HepG2 (cell line): ENCODE data around the gene PXMP4. TPM values are rescaled to one million over a fixed set of nuclear protein-coding genes. Genes with fewer than 3 reads are reported as not detected.
"Not testable (repeated sequence)": the region's sequence is repeated elsewhere in the genome, so short reads cannot be mapped to it uniquely, and the experiment has no call there.

Experiments
- CHD4 ChIP-seq: fragments of 200-600 bp; sonication (generic); IDR thresholded peaks from 2 replicates; pipeline ENCODE4 v1.7.0; 2017; ENCODE audit warnings: mild to moderate bottlenecking, low read length, borderline replicate concordance
- SKI ChIP-seq: fragments of 450-650 bp; IDR thresholded peaks from one replicate; pipeline ENCODE4 v1.6.1; 2018; ENCODE audit warnings: mild to moderate bottlenecking; ENCODE audit not compliant: partially characterized antibody
- ZMYM3 ChIP-seq: sonication (generic); formaldehyde crosslinking; IDR thresholded peaks from 2 replicates; pipeline ENCODE4 v1.5.1; 2020; ENCODE audit warnings: mild to moderate bottlenecking, missing genetic modification reagents
- ZMYM4 ChIP-seq: sonication (generic); formaldehyde crosslinking; IDR thresholded peaks from 2 replicates; pipeline ENCODE4 v1.8.1; 2023; ENCODE audit warnings: mild to moderate bottlenecking, missing genetic modification reagents
- ZNF333 ChIP-seq: sonication (generic); formaldehyde crosslinking; IDR thresholded peaks from 2 replicates; pipeline ENCODE4 v1.4.0; 2020; ENCODE audit warnings: mild to moderate bottlenecking, missing genetic modification reagents, borderline replicate concordance
- ZNF572 ChIP-seq: sonication (generic); formaldehyde crosslinking; IDR thresholded peaks from 2 replicates; pipeline ENCODE4 v1.5.1; 2020; ENCODE audit warnings: mild to moderate bottlenecking, missing genetic modification reagents
- ZNF776 ChIP-seq: sonication (generic); formaldehyde crosslinking; IDR thresholded peaks from 2 replicates; pipeline ENCODE4 v1.4.0; 2020; ENCODE audit warnings: mild to moderate bottlenecking, missing genetic modification reagents
- ZNF788 ChIP-seq: sonication (generic); formaldehyde crosslinking; IDR thresholded peaks from 2 replicates; pipeline ENCODE4 v1.5.0; 2020; ENCODE audit warnings: mild to moderate bottlenecking, missing genetic modification reagents, borderline replicate concordance
- polyA plus RNA-seq, 8 experiments: library from polyadenylated mRNA; depleted of rRNA in 3 of 8; stranded (reverse) in 7 of 8; unstranded in 1 of 8; fragments of >200 nt; fragmentation: Illumina TruSeq in 4 of 8; extraction: Trizol in 4 of 8; gene quantifications; 2 replicates each; pipeline versions ENCODE4 v1.2.1 to v1.2.3, GENCODE V29; 2011 to 2016; ENCODE audit warnings: low read depth in 4 of 8, missing spikeins in 1 of 8, mixed read lengths in 1 of 8; ENCODE audit not compliant: insufficient read depth in 1 of 8
- total RNA-seq, 5 experiments: library from RNA; depleted of rRNA; stranded (reverse); fragments of >200 nt; fragmentation: Illumina TruSeq; extraction: Trizol; gene quantifications; 2 replicates each; pipeline ENCODE4 v1.2.3, GENCODE V29; 2016; ENCODE audit warnings: low read depth in 1 of 5
- TF ChIP-seq, protein P1 (sequence below): sonication (generic); formaldehyde crosslinking; IDR thresholded peaks from 2 replicates; pipeline ENCODE4 v1.4.0; 2020; ENCODE audit warnings: missing genetic modification reagents, mild to moderate bottlenecking, borderline replicate concordance
- TF ChIP-seq, protein P2 (sequence below): sonication (generic); formaldehyde crosslinking; IDR thresholded peaks from 2 replicates; pipeline ENCODE4 v1.4.0; 2020; ENCODE audit warnings: mild to moderate bottlenecking, missing genetic modification reagents
- TF ChIP-seq, protein P3 (sequence below): sonication (generic); formaldehyde crosslinking; IDR thresholded peaks from 2 replicates; pipeline ENCODE4 v1.5.0; 2020; ENCODE audit warnings: missing genetic modification reagents
- TF ChIP-seq, protein P4 (sequence below), 2 experiments: sonication (generic) in 1 of 2; formaldehyde crosslinking in 1 of 2; IDR thresholded peaks; 2 replicates each; pipeline versions ENCODE4 v1.4.0 to v1.6.1; 2016 to 2020; ENCODE audit warnings: borderline replicate concordance in 1 of 2, low read depth in 1 of 2, mild to moderate bottlenecking in 1 of 2, missing genetic modification reagents in 1 of 2
- TF ChIP-seq, protein P5 (sequence below): sonication (generic); formaldehyde crosslinking; IDR thresholded peaks from 2 replicates; pipeline ENCODE4 v1.5.0; 2020; ENCODE audit warnings: mild to moderate bottlenecking, missing genetic modification reagents, borderline replicate concordance

The PXMP4 gene
- total and polyA plus RNA-seq, 2 of the 13 experiments (the other 11 are each of a cell fraction or from before 2014, with no cell fraction given): not detected

DNA sequence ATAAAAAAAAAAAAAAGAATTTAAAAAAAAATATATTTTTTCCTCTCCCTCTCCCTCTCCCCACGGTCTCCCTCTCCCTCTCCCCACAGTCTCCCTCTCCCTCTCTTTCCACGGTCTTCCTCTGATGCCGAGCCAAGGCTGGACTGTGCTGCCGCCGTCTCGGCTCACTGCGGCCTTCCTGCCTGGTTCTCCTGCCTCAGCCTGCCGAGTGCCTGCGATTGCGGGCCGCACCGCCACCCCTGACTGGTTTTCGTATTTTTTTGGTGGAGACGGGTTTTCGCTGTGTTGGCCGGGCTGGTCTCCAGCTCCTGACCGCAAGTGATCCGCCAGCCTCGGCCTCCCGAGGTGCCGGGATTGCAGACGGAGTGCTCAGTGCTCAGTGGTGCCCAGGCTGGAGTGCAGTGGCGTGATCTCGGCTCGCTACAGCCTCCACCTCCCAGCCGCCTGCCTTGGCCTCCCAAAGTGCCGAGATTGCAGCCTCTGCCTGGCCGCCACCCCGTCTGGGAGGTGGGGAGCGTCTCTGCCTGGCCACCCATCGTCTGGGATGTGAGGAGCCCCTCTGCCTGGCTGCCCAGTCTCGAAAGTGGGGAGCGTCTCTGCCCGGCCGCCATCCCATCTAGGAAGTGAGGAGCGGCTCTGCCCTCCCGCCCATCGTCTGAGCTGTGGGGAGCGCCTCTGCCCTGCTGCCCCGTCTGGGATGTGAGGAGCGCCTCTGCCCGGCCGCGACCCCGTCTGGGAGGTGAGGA is 19.2 kb downstream of the PXMP4 start (continued):
- TF ChIP-seq, protein P1, sequence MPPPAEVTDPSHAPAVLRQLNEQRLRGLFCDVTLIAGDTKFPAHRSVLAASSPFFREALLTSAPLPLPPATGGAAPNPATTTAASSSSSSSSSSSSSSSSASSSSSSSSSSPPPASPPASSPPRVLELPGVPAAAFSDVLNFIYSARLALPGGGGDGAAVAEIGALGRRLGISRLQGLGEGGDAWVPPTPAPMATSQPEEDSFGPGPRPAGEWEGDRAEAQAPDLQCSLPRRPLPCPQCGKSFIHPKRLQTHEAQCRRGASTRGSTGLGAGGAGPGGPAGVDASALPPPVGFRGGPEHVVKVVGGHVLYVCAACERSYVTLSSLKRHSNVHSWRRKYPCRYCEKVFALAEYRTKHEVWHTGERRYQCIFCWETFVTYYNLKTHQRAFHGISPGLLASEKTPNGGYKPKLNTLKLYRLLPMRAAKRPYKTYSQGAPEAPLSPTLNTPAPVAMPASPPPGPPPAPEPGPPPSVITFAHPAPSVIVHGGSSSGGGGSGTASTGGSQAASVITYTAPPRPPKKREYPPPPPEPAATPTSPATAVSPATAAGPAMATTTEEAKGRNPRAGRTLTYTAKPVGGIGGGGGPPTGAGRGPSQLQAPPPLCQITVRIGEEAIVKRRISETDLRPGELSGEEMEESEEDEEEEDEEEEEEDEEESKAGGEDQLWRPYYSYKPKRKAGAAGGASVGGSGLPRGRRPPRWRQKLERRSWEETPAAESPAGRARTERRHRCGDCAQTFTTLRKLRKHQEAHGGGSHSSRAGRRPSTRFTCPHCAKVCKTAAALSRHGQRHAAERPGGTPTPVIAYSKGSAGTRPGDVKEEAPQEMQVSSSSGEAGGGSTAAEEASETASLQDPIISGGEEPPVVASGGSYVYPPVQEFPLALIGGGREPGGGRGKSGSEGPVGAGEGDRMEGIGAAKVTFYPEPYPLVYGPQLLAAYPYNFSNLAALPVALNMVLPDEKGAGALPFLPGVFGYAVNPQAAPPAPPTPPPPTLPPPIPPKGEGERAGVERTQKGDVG (CRISPR knock-in tag): peak; percentile 98
- TF ChIP-seq ZNF333 (CRISPR knock-in tag) (0 out of 2 replicates have a peak, but pooled peaks have one; percentile 45), ZMYM3 (CRISPR knock-in tag) (peak; percentile 59; the same call in 1 of the 2 replicates), SKI (peak; percentile 47), ZNF776 (CRISPR knock-in tag) (0 out of 2 replicates have a peak, but pooled peaks have one; percentile 59), ZMYM4 (CRISPR knock-in tag) (peak; percentile 51), ZNF788 (CRISPR knock-in tag) (0 out of 2 replicates have a peak, but pooled peaks have one; percentile 20), CHD4 (0 out of 2 replicates have a peak, but pooled peaks have one; percentile 11), ZNF572 (CRISPR knock-in tag) (0 out of 2 replicates have a peak, but pooled peaks have one; percentile 37)
- TF ChIP-seq, protein P2, sequence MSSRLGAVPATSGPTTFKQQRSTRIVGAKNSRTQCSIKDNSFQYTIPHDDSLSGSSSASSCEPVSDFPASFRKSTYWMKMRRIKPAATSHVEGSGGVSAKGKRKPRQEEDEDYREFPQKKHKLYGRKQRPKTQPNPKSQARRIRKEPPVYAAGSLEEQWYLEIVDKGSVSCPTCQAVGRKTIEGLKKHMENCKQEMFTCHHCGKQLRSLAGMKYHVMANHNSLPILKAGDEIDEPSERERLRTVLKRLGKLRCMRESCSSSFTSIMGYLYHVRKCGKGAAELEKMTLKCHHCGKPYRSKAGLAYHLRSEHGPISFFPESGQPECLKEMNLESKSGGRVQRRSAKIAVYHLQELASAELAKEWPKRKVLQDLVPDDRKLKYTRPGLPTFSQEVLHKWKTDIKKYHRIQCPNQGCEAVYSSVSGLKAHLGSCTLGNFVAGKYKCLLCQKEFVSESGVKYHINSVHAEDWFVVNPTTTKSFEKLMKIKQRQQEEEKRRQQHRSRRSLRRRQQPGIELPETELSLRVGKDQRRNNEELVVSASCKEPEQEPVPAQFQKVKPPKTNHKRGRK: 0 out of 2 replicates have a peak, but pooled peaks have one; percentile 71
- TF ChIP-seq, protein P3, sequence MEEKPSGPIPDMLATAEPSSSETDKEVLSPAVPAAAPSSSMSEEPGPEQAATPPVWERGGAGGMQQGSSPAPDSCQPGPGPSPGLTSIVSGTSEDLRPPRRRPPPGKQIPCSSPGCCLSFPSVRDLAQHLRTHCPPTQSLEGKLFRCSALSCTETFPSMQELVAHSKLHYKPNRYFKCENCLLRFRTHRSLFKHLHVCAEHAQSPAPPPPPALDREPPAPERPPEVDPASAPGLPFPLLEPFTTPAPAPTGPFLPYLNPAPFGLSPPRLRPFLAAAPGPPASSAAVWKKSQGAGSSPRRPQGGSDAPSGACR (CRISPR knock-in tag): peak; percentile 79; the same call in 1 of the 2 replicates
- TF ChIP-seq, protein P4, sequence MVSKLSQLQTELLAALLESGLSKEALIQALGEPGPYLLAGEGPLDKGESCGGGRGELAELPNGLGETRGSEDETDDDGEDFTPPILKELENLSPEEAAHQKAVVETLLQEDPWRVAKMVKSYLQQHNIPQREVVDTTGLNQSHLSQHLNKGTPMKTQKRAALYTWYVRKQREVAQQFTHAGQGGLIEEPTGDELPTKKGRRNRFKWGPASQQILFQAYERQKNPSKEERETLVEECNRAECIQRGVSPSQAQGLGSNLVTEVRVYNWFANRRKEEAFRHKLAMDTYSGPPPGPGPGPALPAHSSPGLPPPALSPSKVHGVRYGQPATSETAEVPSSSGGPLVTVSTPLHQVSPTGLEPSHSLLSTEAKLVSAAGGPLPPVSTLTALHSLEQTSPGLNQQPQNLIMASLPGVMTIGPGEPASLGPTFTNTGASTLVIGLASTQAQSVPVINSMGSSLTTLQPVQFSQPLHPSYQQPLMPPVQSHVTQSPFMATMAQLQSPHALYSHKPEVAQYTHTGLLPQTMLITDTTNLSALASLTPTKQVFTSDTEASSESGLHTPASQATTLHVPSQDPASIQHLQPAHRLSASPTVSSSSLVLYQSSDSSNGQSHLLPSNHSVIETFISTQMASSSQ (IDR thresholded peaks at IDR 0.05; ENCODE audit: low read depth): not testable (repeated sequence)
- TF ChIP-seq, protein P4 (CRISPR knock-in tag; IDR thresholded peaks at IDR 0.05; ENCODE audit: borderline replicate concordance): 0 out of 2 replicates have a peak, but pooled peaks have one; percentile 16
- TF ChIP-seq, protein P5, sequence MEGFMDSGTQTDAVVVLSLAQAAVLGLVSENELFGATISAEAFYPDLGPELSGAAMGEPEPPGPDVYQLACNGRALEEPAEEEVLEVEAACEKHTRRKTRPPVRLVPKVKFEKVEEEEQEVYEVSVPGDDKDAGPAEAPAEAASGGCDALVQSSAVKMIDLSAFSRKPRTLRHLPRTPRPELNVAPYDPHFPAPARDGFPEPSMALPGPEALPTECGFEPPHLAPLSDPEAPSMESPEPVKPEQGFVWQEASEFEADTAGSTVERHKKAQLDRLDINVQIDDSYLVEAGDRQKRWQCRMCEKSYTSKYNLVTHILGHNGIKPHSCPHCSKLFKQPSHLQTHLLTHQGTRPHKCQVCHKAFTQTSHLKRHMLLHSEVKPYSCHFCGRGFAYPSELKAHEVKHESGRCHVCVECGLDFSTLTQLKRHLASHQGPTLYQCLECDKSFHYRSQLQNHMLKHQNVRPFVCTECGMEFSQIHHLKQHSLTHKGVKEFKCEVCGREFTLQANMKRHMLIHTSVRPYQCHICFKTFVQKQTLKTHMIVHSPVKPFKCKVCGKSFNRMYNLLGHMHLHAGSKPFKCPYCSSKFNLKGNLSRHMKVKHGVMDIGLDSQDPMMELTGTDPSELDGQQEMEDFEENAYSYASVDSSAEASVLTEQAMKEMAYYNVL (CRISPR knock-in tag): peak; percentile 59; the same call in 1 of the 2 replicates
